OCI-LY1 (cell line): ENCODE results near the gene TMEM52B.
A peak's percentile ranks its signal among the peaks of the same experiment; 100 is the strongest.

ENCODE experiments used
- H2AFZ ChIP-seq: fragments of 200-600 bp; sonication (generic), shearing (Covaris generic); 2 replicates; pipeline ENCODE4 v1.6.0; 2014; ENCODE audit warnings: antibody characterized with exemption, mild to moderate bottlenecking, low read length
- H3F3A ChIP-seq: fragments of 200-600 bp; sonication (generic), shearing (Covaris generic); 2 replicates; pipeline ENCODE4 v1.6.0; 2014; ENCODE audit warnings: mild to moderate bottlenecking, antibody characterized with exemption, low read length, moderate library complexity; ENCODE audit not compliant: insufficient read depth
- H3K27ac ChIP-seq: fragments of 200-600 bp; sonication (generic); 2 replicates; pipeline ENCODE4 v1.5.1; 2014; ENCODE audit warnings: low read length, mixed run types, mild to moderate bottlenecking, low read depth; ENCODE audit not compliant: poor library complexity, severe bottlenecking
- H3K27me3 ChIP-seq: fragments of 200-600 bp; sonication (generic); 2 replicates; pipeline ENCODE4 v1.6.0; 2014; ENCODE audit warnings: antibody characterized with exemption, mild to moderate bottlenecking, low read length, moderate library complexity; ENCODE audit not compliant: insufficient read depth
- H3K36me3 ChIP-seq: fragments of 200-600 bp; sonication (generic); 2 replicates; pipeline ENCODE4 v1.6.1; 2014; ENCODE audit warnings: mild to moderate bottlenecking, antibody characterized with exemption, low read length, moderate library complexity, mixed read lengths; ENCODE audit not compliant: insufficient read depth
- H3K4me1 ChIP-seq: fragments of 200-600 bp; sonication (generic); 2 replicates; pipeline ENCODE4 v1.5.1; 2014; ENCODE audit warnings: mild to moderate bottlenecking, low read length, moderate library complexity; ENCODE audit not compliant: insufficient read depth, severe bottlenecking
- H3K4me2 ChIP-seq: fragments of 200-600 bp; sonication (generic), shearing (Covaris generic); 2 replicates; pipeline ENCODE4 v1.6.1; 2014; ENCODE audit warnings: low read length
- H3K4me3 ChIP-seq: fragments of 200-600 bp; sonication (generic); 2 replicates; pipeline ENCODE4 v1.5.1; 2014; ENCODE audit warnings: low read length, low read depth, mild to moderate bottlenecking, mixed read lengths; ENCODE audit not compliant: poor library complexity, severe bottlenecking
- H3K79me2 ChIP-seq: fragments of 200-600 bp; shearing (Covaris generic); 2 replicates; pipeline ENCODE4 v1.6.1; 2016; ENCODE audit warnings: mixed run types, low read length, mixed read lengths; ENCODE audit not compliant: insufficient read depth
- H3K9ac ChIP-seq: fragments of 200-600 bp; sonication (generic), shearing (Covaris generic); 2 replicates; pipeline ENCODE4 v1.6.1; 2014; ENCODE audit warnings: mild to moderate bottlenecking, low read length, mixed read lengths
- H3K9me2 ChIP-seq: fragments of 200-600 bp; sonication (generic), shearing (Covaris generic); 2 replicates; pipeline ENCODE4 v1.6.1; 2014; ENCODE audit warnings: low read depth, mild to moderate bottlenecking, low read length, mixed read lengths
- H3K9me3 ChIP-seq: fragments of 200-600 bp; shearing (Covaris generic); 2 replicates; pipeline ENCODE4 v1.6.1; 2014; ENCODE audit warnings: low read length, mixed read lengths
- H4K20me1 ChIP-seq: fragments of 200-600 bp; sonication (generic), shearing (Covaris generic); 2 replicates; pipeline ENCODE4 v1.6.0; 2016; ENCODE audit warnings: mild to moderate bottlenecking, low read length; ENCODE audit not compliant: insufficient read depth
- EZH2 ChIP-seq: fragments of 200-600 bp; sonication (generic), shearing (Covaris generic); IDR thresholded peaks from 2 replicates; pipeline ENCODE4 v1.8.0; 2017; ENCODE audit warnings: borderline replicate concordance, mixed run types, mild to moderate bottlenecking, antibody characterized with exemption, low read length, moderate library complexity, mixed read lengths
- TF ChIP-seq, protein P1 (sequence below): fragments of 200-600 bp; sonication (generic), shearing (Covaris generic); IDR thresholded peaks from 2 replicates; pipeline ENCODE4 v1.5.1; 2017; ENCODE audit warnings: mild to moderate bottlenecking, antibody characterized with exemption, low read length, moderate library complexity, mixed read lengths

The TMEM52B gene

DNA sequence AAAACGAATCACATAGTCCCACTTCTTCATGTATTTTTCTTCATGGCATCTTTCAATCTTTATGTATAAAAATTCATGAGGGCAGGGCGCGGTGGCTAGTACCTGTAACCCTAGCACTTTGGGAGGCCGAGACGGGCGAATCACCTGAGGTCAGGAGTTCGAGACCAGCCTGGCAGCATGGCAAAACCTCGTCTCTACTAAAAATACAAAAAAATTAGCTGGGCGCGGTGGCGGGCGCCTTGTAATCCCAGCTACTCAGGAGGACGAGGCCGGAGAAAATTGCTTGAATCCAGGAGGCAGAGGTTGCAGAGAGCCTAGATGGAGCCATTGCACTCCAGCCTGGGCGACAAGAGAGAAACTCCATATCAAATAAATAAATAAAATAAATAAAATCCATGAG lies 31.4 kb downstream of the TMEM52B start:
- Histone ChIP-seq H3K9me3 (no peaks in the 10 kb centered on the region), H3F3A (no peaks in the 10 kb centered on the region), H3K27ac (no peak overlapping the region), H3K4me1 (peaks cover 16% of the 10 kb centered on the region), H3K79me2 (peaks cover 17% of the 10 kb centered on the region), H3K4me2 (no peak overlapping the region), H3K9me2 (no peaks in the 10 kb centered on the region), H4K20me1 (no peaks in the 10 kb centered on the region), H3K36me3 (peaks cover 4% of the 10 kb centered on the region; the same call in 1 of the 2 replicates), H3K27me3 (no peaks in the 10 kb centered on the region), H3K9ac (no peak overlapping the region), H3K4me3 (no peak overlapping the region), H2AFZ (no peak overlapping the region)
- TF ChIP-seq, protein P1, sequence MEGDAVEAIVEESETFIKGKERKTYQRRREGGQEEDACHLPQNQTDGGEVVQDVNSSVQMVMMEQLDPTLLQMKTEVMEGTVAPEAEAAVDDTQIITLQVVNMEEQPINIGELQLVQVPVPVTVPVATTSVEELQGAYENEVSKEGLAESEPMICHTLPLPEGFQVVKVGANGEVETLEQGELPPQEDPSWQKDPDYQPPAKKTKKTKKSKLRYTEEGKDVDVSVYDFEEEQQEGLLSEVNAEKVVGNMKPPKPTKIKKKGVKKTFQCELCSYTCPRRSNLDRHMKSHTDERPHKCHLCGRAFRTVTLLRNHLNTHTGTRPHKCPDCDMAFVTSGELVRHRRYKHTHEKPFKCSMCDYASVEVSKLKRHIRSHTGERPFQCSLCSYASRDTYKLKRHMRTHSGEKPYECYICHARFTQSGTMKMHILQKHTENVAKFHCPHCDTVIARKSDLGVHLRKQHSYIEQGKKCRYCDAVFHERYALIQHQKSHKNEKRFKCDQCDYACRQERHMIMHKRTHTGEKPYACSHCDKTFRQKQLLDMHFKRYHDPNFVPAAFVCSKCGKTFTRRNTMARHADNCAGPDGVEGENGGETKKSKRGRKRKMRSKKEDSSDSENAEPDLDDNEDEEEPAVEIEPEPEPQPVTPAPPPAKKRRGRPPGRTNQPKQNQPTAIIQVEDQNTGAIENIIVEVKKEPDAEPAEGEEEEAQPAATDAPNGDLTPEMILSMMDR, result no peak
- no peak for TF ChIP-seq EZH2

DNA sequence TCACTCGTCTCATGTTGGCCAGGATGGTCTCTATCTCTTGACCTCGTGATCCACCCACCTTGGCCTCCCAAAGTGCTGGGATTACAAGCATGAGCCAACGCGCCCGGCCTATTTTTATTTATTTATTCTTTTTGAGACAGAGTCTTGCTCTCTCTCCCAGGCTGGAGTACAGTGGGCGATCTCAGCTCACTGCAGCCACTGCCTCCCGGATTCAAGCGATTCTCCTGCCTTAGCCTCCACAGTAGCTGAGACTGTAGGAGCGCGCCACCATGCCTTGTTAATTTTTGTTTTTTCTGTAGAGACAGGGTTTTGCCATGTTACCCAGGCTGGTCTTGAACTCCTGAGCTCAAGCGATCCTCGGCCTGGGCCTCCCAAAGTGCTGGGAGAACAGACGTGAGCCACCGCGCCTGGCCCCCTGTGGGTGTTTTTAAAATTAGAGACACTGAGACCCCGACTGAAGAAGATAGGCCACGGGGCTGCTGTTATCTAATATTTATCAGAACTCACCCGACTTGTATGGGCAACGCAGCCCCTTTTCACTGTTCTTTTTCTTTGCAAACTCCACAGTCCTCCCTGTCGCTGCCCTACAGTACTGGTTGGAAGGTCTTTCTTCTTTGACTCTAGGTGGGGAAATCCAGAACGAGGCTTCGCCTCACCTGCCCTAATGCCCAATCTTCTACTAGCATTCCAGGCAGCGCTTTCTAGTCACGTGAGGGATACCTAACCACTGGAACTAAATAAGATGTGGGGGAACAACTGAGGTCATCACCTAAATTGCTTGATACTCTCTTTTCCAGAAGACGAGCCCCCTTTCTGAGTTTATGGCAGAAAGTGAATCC lies 32.5 kb downstream of the TMEM52B start:
- Histone ChIP-seq H3K4me1 (peaks cover 24% of the 10 kb centered on the region), H3K27ac (no peak overlapping the region), H3K27me3 (no peaks in the 10 kb centered on the region), H3K9ac (no peak overlapping the region), H3K36me3 (peaks cover 8% of the 10 kb centered on the region; the same call in 1 of the 2 replicates), H3K4me2 (no peak overlapping the region), H3K9me3 (no peaks in the 10 kb centered on the region), H3K9me2 (no peaks in the 10 kb centered on the region), H3F3A (no peaks in the 10 kb centered on the region), H3K79me2 (peaks cover 27% of the 10 kb centered on the region), H3K4me3 (no peak overlapping the region), H2AFZ (no peak overlapping the region), H4K20me1 (no peaks in the 10 kb centered on the region)
- TF ChIP-seq EZH2, result no peak
- TF ChIP-seq, protein P1, result no peak

DNA sequence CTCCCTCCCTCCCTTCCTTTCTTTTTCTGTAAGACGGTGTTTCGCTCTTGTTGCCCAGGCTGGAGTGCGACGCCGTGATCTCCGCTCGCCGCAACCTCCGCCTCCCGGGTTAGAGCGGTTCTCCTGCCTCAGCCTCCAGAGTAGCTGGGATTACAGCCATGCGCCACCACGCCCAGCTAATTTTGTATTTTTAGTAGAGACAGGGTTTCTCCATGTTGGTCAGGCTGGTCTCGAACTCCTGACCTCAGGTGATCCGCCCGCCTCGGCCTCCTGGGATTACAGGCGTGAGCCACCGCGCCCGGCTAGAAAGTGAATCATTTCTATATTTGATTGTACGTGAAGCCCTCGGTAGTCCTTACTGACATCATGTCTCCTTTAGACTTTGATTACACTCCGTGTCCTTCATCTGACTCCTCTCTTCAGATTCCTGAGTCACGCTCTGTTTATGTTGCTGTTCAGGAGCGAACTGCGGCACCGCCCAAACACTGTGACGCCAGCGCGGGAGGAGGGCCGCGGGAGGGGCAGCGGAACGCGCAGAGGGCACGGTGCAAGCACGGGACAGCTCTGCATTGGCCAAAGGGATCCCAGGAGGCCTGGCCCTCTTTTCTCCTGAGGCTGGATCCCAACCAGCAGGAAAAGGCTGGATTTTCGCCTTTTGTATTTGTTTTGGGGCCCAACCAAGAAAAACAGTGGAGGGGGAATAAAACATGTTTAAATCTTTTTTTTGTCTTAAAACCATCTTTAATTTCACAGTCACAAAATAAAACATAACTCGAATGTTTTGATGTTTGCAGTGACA lies 33.3 kb downstream of the TMEM52B start:
- H3K27ac ChIP-seq, result peak overlapping the region; percentile 94
- peaks cover 28% of the 10 kb centered on the region for H3K79me2 ChIP-seq
- no peak overlapping the region for H2AFZ ChIP-seq
- peak overlapping the region; percentile 94 for H3K9ac ChIP-seq
- H3K9me3 ChIP-seq, result no peaks in the 10 kb centered on the region
- peak overlapping the region; percentile 92 for H3K4me3 ChIP-seq
- peaks cover 11% of the 10 kb centered on the region; the same call in 1 of the 2 replicates for H3K36me3 ChIP-seq
- peak overlapping the region; percentile 82 for H3K4me2 ChIP-seq
- H3K27me3 ChIP-seq, result no peaks in the 10 kb centered on the region
- TF ChIP-seq EZH2, result no peak
- TF ChIP-seq, protein P1, result no peak
- no peaks in the 10 kb centered on the region for H3K9me2 ChIP-seq
- no peaks in the 10 kb centered on the region for H3F3A ChIP-seq
- no peaks in the 10 kb centered on the region for H4K20me1 ChIP-seq
- H3K4me1 ChIP-seq, result peaks cover 24% of the 10 kb centered on the region
